Spleen (tissue), 11 donors: Measurements from ENCODE around the gene ECEL1. TPM values are rescaled to one million over a fixed set of nuclear protein-coding genes. Genes with fewer than 3 reads are reported as not detected.

ENCODE experiments used
- DNase-seq: peaks from one replicate; pipeline ENCODE4 v3.0.0-alpha.2; 2020
- H3K27ac ChIP-seq, 8 donors: fragments of 200-600 bp; sonication (generic) in 7 of 8; 1 replicate in 4 of 8; 2 replicates in 4 of 8; pipeline versions ENCODE4 v1.5.0 to v1.8.0; 2016 to 2021; ENCODE audit warnings: inconsistent platforms in 4 of 8, mild to moderate bottlenecking in 4 of 8, moderate library complexity in 1 of 8
- H3K27me3 ChIP-seq, 7 donors: fragments of 200-600 bp; sonication (generic) in 6 of 7; replicated peaks in 1 of 7; 1 replicate in 4 of 7; 2 replicates in 3 of 7; pipeline versions ENCODE4 v1.5.0 to v1.8.0; 2016 to 2021; ENCODE audit warnings: inconsistent platforms in 3 of 7, mild to moderate bottlenecking in 1 of 7
- H3K36me3 ChIP-seq, 6 donors: fragments of 200-600 bp; sonication (generic) in 5 of 6; 1 replicate in 4 of 6; 2 replicates in 2 of 6; pipeline versions ENCODE4 v1.5.0 to v1.8.0; 2016 to 2021; ENCODE audit warnings: inconsistent platforms in 2 of 6
- H3K4me1 ChIP-seq, 6 donors: fragments of 200-600 bp; sonication (generic) in 5 of 6; 1 replicate in 3 of 6; 2 replicates in 3 of 6; pipeline versions ENCODE4 v1.5.0 to v1.8.0; 2016 to 2021; ENCODE audit warnings: inconsistent platforms in 3 of 6
- H3K4me3 ChIP-seq, 8 donors: fragments of 200-600 bp; sonication (generic) in 7 of 8; 1 replicate in 4 of 8; 2 replicates in 4 of 8; pipeline versions ENCODE4 v1.5.0 to v1.8.0; 2016 to 2021; ENCODE audit warnings: inconsistent platforms in 4 of 8, mild to moderate bottlenecking in 4 of 8, moderate library complexity in 2 of 8
- H3K9me3 ChIP-seq, 8 donors: fragments of 200-600 bp; sonication (generic) in 7 of 8; 1 replicate in 4 of 8; 2 replicates in 4 of 8; pipeline versions ENCODE4 v1.5.0 to v1.8.0; 2016 to 2021; ENCODE audit warnings: inconsistent platforms in 4 of 8
- CTCF ChIP-seq, 11 experiments: fragments of 200-600 bp in 7 of 11; fragments of 450-650 bp in 4 of 11; sonication (generic) in 4 of 11; IDR thresholded peaks in 8 of 11; conservative IDR thresholded peaks in 3 of 11; 1 replicate in 7 of 11; 2 replicates in 4 of 11; pipeline versions ENCODE4 v1.4.0 to v1.8.0; 2016 to 2021; ENCODE audit warnings: antibody characterized with exemption in 11 of 11, inconsistent platforms in 4 of 11, mild to moderate bottlenecking in 1 of 11
- POLR2A ChIP-seq, 3 donors: fragments of 450-650 bp; IDR thresholded peaks; one replicate each; pipeline ENCODE4 v1.5.1; 2017; ENCODE audit warnings: antibody characterized with exemption in 3 of 3, mild to moderate bottlenecking in 1 of 3
- POLR2AphosphoS5 ChIP-seq, 3 donors: sonication (generic); formaldehyde crosslinking; IDR thresholded peaks; one replicate each; pipeline ENCODE4 v1.5.1; 2017; ENCODE audit warnings: antibody characterized with exemption in 3 of 3
- WGBS, 5 donors: extraction: QIAGEN DNeasy Blood & Tissue Kit in 3 of 5; methylation state at CpG; one replicate each; pipeline versions ENCODE4 v1.1.5 to v1.1.7; 2013 to 2018; 5-methylcytosine and 5-hydroxymethylcytosine counted together
- intact Hi-C: fragments of 100-400 bp; cut with DNase I; formaldehyde crosslinking; loops from one replicate; pipeline ENCODE4 v1.15.0; 2023; ENCODE audit warnings: low total_unique reads
- polyA plus RNA-seq, 3 donors: library from polyadenylated mRNA; stranded (reverse); fragments of 200-250 nt; gene quantifications; one replicate each; pipeline ENCODE4 v1.2.1, GENCODE V29; 2013
- total RNA-seq, 7 donors: library from RNA; depleted of rRNA in 3 of 7; stranded (reverse); fragments of >200 nt in 3 of 7; fragmentation: NEBNext Ultra II Directional in 4 of 7; extraction: Animal tissue kit (Norgen Biotek cat#: 25700) in 4 of 7; gene quantifications; one replicate each; pipeline versions ENCODE4 v1.1.0 to v1.2.1, GENCODE V29; 2016 to 2021
- donor health status: healthy with polysubstance abuse.
- donor health status: DM: no; HTN: no; CAD: no; lungs with moderate emphysema.
- donor health status: DM: no; HTN: no; CAD: no.
- donor health status: Bipolar disorder and iron deficiency.
- donor health status: healthy.
- donor health status: DM: no; HTN: no; CAD: no.
- donor health status: DM: yes; HTN: yes; CAD: no.

The ECEL1 gene
- total and polyA plus RNA-seq, 10 donors, result 0.10 to 23.1 (median 0.32) TPM; not detected in 2

GRCh38 chr2:232485348-232485756, 2.3 kb downstream of the ECEL1 start:
- WGBS, 5 donors, result 7 to 12% (median 9%) methylated on average over 10 to 22 of the region's 22 CpGs
- Histone ChIP-seq H3K4me1 (peaks cover 9 to 34% (median 25%) of the 10 kb centered on the region in 6 donors), H3K9me3 (no peaks in the 10 kb centered on the region), H3K36me3 (no peaks in the 10 kb centered on the region), H3K27me3 (peaks cover 0 to 99% (median 56%) of the 10 kb centered on the region in 7 donors), H3K4me3 (peak overlapping the region in 3 of 8 donors; percentile 10 to 59 (median 22)), H3K27ac (no peak overlapping the region)
- no peak for DNase-seq
- TF ChIP-seq POLR2A (IDR thresholded peaks at IDR 0.05), result no peak
- TF ChIP-seq CTCF (IDR thresholded peaks at IDR 0.05 in 8 of 11, conservative IDR thresholded peaks at IDR 0.05 in 3 of 11), result no peak
- no peak for TF ChIP-seq POLR2AphosphoS5 (IDR thresholded peaks at IDR 0.05)
- intact Hi-C loops, result no loop called here

DNA sequence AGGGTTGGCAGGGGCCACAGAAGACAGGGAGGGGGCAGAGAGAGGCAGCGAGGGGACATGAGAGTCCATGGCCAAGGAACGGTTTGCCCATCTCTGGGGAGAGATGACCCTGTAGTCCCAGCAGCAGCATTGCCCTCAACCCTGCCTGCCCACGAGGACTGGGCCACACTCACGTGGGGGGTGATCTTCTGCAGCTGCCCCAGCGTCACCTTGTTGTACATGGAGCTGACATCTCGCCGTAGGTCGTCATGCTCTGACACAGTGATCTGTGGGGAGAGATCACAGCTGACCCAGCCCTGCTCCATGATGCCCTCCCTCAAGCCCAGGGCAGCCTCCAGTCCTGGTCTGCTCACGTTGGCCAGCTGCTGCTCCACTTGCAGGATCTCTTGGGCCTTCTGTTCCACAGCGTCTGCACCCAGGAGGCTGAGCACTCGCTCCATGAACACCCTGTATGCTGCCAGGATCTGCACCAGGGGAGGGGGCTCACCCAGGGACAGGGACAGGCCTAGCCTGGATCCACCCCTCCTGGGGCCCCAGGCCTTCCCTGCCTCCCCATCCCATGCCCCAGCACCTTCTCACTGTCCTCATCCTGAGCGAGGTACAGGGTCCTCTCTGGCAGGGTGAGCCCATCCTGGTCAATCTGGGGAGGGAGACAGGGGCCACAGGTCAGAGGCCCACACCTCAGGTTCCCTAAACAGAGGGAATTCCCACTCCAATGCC, 2.8 kb downstream of the ECEL1 start:
- Histone ChIP-seq H3K4me3 (peak overlapping the region in 1 of 8 donors; percentile 22), H3K36me3 (no peaks in the 10 kb centered on the region), H3K4me1 (peaks cover 9 to 34% (median 25%) of the 10 kb centered on the region in 6 donors), H3K27ac (no peak overlapping the region), H3K9me3 (no peaks in the 10 kb centered on the region), H3K27me3 (peaks cover 0 to 99% (median 56%) of the 10 kb centered on the region in 7 donors)
- intact Hi-C loops, result no loop called here
- peak; percentile 55 for DNase-seq
- WGBS, 5 donors, result 76 to 87% (median 79%) methylated on average over 8 to 12 of the region's 12 CpGs
- TF ChIP-seq POLR2AphosphoS5 (IDR thresholded peaks at IDR 0.05) (no peak), CTCF (IDR thresholded peaks at IDR 0.05 in 8 of 11, conservative IDR thresholded peaks at IDR 0.05 in 3 of 11) (no peak), POLR2A (IDR thresholded peaks at IDR 0.05) (no peak)

DNA sequence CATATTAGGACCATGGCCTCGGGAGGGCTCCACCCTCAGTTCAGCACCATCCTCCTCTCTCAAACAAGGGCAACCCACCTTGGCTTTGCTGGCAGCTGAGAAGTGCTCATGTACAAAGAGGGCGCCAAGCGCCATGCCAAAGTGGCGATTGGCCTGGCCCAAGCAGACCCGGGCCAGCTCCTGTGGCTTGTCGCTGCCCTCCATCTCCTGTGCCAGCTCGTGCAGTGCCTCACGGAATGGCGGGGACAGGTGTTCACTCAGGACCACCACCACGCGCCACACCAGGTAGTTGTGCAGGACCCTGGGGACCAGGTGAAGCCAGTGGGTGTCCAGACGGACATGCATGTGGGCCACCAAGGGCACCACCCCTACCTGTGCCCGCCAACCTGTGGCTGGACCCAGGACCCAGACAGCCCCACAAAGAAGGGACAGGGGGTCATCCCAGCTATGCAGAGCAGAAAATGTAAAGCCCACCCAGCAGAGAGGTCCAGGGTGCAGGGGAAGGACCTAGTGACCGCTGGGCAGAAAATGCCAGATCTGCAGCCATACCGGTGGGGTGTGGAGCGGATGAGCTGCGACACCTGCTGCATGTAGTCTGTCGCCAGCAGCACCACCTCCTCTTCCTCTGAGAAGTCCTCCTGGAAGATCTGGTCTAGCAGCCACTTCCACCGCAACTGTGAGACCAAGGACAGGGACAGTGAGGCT, 3.6 kb downstream of the ECEL1 start:
- no peak overlapping the region for H3K4me3 ChIP-seq
- peak; percentile 59 for DNase-seq
- no peak overlapping the region for H3K27ac ChIP-seq
- 89 to 94% (median 91%) methylated on average over 9 to 19 of the region's 19 CpGs for WGBS, 5 donors
- H3K36me3 ChIP-seq, result no peaks in the 10 kb centered on the region
- peaks cover 0 to 99% (median 52%) of the 10 kb centered on the region in 7 donors for H3K27me3 ChIP-seq
- TF ChIP-seq CTCF (IDR thresholded peaks at IDR 0.05 in 8 of 11, conservative IDR thresholded peaks at IDR 0.05 in 3 of 11) (no peak), POLR2A (IDR thresholded peaks at IDR 0.05) (no peak)
- intact Hi-C loops, result no loop called here
- H3K4me1 ChIP-seq, result peaks cover 9 to 34% (median 25%) of the 10 kb centered on the region in 6 donors
- no peaks in the 10 kb centered on the region for H3K9me3 ChIP-seq

- intact Hi-C loops, result no loop called here
- 88 to 94% (median 93%) methylated on average over 10 of the region's 10 CpGs for WGBS, 5 donors
- TF ChIP-seq POLR2AphosphoS5 (IDR thresholded peaks at IDR 0.05), result no peak
- no peak for TF ChIP-seq CTCF (IDR thresholded peaks at IDR 0.05 in 8 of 11, conservative IDR thresholded peaks at IDR 0.05 in 3 of 11)
- no peak for TF ChIP-seq POLR2A (IDR thresholded peaks at IDR 0.05)
- Histone ChIP-seq H3K4me1 (peaks cover 9 to 34% (median 25%) of the 10 kb centered on the region in 6 donors), H3K36me3 (no peaks in the 10 kb centered on the region), H3K4me3 (no peak overlapping the region), H3K27ac (no peak overlapping the region), H3K9me3 (no peaks in the 10 kb centered on the region), H3K27me3 (peaks cover 0 to 95% (median 48%) of the 10 kb centered on the region in 7 donors)
- DNase-seq, result peak; percentile 57
Observed at GRCh38 chr2:232483311-232483922, 4.2 kb downstream of the ECEL1 start.
